ENCODE results near the gene ASB10. TPM values are rescaled to one million over a fixed set of nuclear protein-coding genes. Genes with fewer than 3 reads are reported as not detected.

ASB10 gene
- total RNA-seq, 1 experiment from 2014 or later: not detected

GRCh38 chr7:151189038-151189437, 2.0 kb upstream of the ASB10 start (continued):
- TF ChIP-seq ZMAT4 (CRISPR knock-in tag; IDR thresholded peaks at IDR 0.05) (no peak), ZNF317 (CRISPR knock-in tag; IDR thresholded peaks at IDR 0.05; ENCODE audit: borderline replicate concordance, low read depth) (no peak), ZNF263 (CRISPR knock-in tag; IDR thresholded peaks at IDR 0.05; ENCODE audit: low read depth) (no peak), FOXK1 (CRISPR knock-in tag; IDR thresholded peaks at IDR 0.05) (no peak), MLX (CRISPR knock-in tag; IDR thresholded peaks at IDR 0.05) (no peak), AFF4 (CRISPR knock-in tag; IDR thresholded peaks at IDR 0.05; ENCODE audit: borderline replicate concordance) (no peak), ELF4 (CRISPR knock-in tag; IDR thresholded peaks at IDR 0.05; ENCODE audit: low read depth) (no peak), KAT7 (CRISPR knock-in tag; IDR thresholded peaks at IDR 0.05; ENCODE audit: borderline replicate concordance) (no peak), SMAD3 (CRISPR knock-in tag; IDR thresholded peaks at IDR 0.05; ENCODE audit: borderline replicate concordance) (no peak), TP53 (CRISPR knock-in tag; IDR thresholded peaks at IDR 0.05) (no peak), E2F5 (CRISPR knock-in tag; IDR thresholded peaks at IDR 0.05) (no peak), RORB (CRISPR knock-in tag; IDR thresholded peaks at IDR 0.05) (no peak), ZNF121 (CRISPR knock-in tag; IDR thresholded peaks at IDR 0.05) (no peak)

- ATAC-seq (no peak), DNase-seq (ENCODE audit: low spot score) (no peak)
- Mint-ChIP-seq H3K36me3 (no peaks in the 10 kb centered on the region), H3K27me3 (ENCODE audit: low read depth) (no peaks in the 10 kb centered on the region; the same call in 1 of the 2 replicates), H3K9me3 (no peaks in the 10 kb centered on the region), H3K4me3 (no peak overlapping the region), H3K27ac (no peak overlapping the region), H3K4me1 (no peaks in the 10 kb centered on the region)
- CTCF ChIA-PET: interaction anchor here (1.8 to 1.9 kb wide), 2 partner anchors 56 to 169 kb away, joined by 4 to 7 read pairs; no protein-coding TSS in a partner anchor
- POLR2A ChIA-PET: no interaction called here
- TF ChIP-seq ZNF396 (CRISPR knock-in tag; IDR thresholded peaks at IDR 0.05; ENCODE audit: borderline replicate concordance) (no peak), TEAD1 (CRISPR knock-in tag; IDR thresholded peaks at IDR 0.05) (no peak), IRF1 (CRISPR knock-in tag; IDR thresholded peaks at IDR 0.05) (no peak), ZNF317 (CRISPR knock-in tag; IDR thresholded peaks at IDR 0.05; ENCODE audit: borderline replicate concordance, low read depth) (no peak), ZMAT4 (CRISPR knock-in tag; IDR thresholded peaks at IDR 0.05) (no peak), FOXP4 (CRISPR knock-in tag; IDR thresholded peaks at IDR 0.05) (no peak), SOX15 (CRISPR knock-in tag; IDR thresholded peaks at IDR 0.05) (no peak), ZNF671 (CRISPR knock-in tag; IDR thresholded peaks at IDR 0.05) (no peak), ZNF281 (CRISPR knock-in tag; IDR thresholded peaks at IDR 0.05) (no peak), MYBL2 (CRISPR knock-in tag; IDR thresholded peaks at IDR 0.05) (no peak), PRDM15 (CRISPR knock-in tag; IDR thresholded peaks at IDR 0.05) (no peak)
Observed at GRCh38 chr7:151188252-151188542, 1.1 kb upstream of the ASB10 start.
